Sciatic nerve (tissue), 2 donors: Measurements from ENCODE around the gene RBFOX2. TPM values are rescaled to one million over a fixed set of nuclear protein-coding genes. Genes with fewer than 3 reads are reported as not detected.

ENCODE experiments used
- ATAC-seq: fragments of 200-7000 bp; cut with Tn5 transposase; one replicate; pipeline ENCODE4 v1.9.1; 2020; ENCODE audit warnings: mild to moderate bottlenecking, moderate library complexity
- DNase-seq: peaks from one replicate; pipeline ENCODE4 v3.0.0-alpha.2; 2020; ENCODE audit warnings: low spot score
- intact Hi-C: fragments of 100-400 bp; cut with DNase I; formaldehyde crosslinking; loops from one replicate; pipeline ENCODE4 v1.14.2; 2022
- total RNA-seq: library from RNA; stranded (reverse); fragmentation: NEBNext Ultra II Directional; extraction: Animal tissue kit (Norgen Biotek cat#: 25700); gene quantifications from one replicate; pipeline ENCODE4 v1.2.1, GENCODE V29; 2021
- donor health status: DM: no; HTN: no; CAD: no.
- donor health status: DM: no; HTN: no; CAD: no.

The RBFOX2 gene
- total RNA-seq, 1 donor from 2014 or later: 77.7 TPM

GRCh38 chr22:35986088-35986487 is 42.5 kb downstream of the RBFOX2 start:
- DNase-seq: no peak
- intact Hi-C loops: no loop called here
- no peak for ATAC-seq

- intact Hi-C loops: no loop called here
- ATAC-seq: no peak
- no peak for DNase-seq
Observed at GRCh38 chr22:35985371-35985770, 43.3 kb downstream of the RBFOX2 start.

GRCh38 chr22:35984183-35985175 is 44.1 kb downstream of the RBFOX2 start:
- ATAC-seq: no peak
- DNase-seq: no peak
- intact Hi-C loops: no loop called here

- ATAC-seq (no peak), DNase-seq (no peak)
- intact Hi-C loops: no loop called here
Observed at GRCh38 chr22:35981900-35982299, 46.7 kb downstream of the RBFOX2 start.

- ATAC-seq (no peak), DNase-seq (no peak)
- intact Hi-C loops: no loop called here
Observed at GRCh38 chr22:35978889-35979288, 49.7 kb downstream of the RBFOX2 start.

- intact Hi-C loops: no loop called here
- ATAC-seq: no peak
Observed at GRCh38 chr22:35978201-35978600, 50.4 kb downstream of the RBFOX2 start.

GRCh38 chr22:35977136-35977535 is 51.5 kb downstream of the RBFOX2 start:
- intact Hi-C loops: no loop called here
- ATAC-seq (no peak), DNase-seq (no peak)

More at GRCh38 chr22:35978201-35978600, 50.4 kb downstream of the RBFOX2 start:
- DNase-seq: no peak

GRCh38 chr22:35973388-35973787 is 55.2 kb downstream of the RBFOX2 start:
- DNase-seq (no peak), ATAC-seq (no peak)
- intact Hi-C loops: no loop called here

GRCh38 chr22:35972559-35972958 is 56.1 kb downstream of the RBFOX2 start:
- no peak for DNase-seq
- ATAC-seq: no peak
- intact Hi-C loops: no loop called here

GRCh38 chr22:35971456-35972119 is 57.0 kb downstream of the RBFOX2 start:
- DNase-seq: no peak
- intact Hi-C loops: no loop called here
- ATAC-seq: peak; percentile 96

GRCh38 chr22:35970616-35971455 is 57.8 kb downstream of the RBFOX2 start:
- intact Hi-C loops: no loop called here
- no peak for ATAC-seq
- no peak for DNase-seq

GRCh38 chr22:35967046-35967397 is 61.6 kb downstream of the RBFOX2 start:
- ATAC-seq: no peak
- intact Hi-C loops: no loop called here
- DNase-seq: no peak

- DNase-seq (no peak), ATAC-seq (no peak)
- intact Hi-C loops: no loop called here
Observed at GRCh38 chr22:35966314-35967045, 62.1 kb downstream of the RBFOX2 start.

GRCh38 chr22:35963237-35963810 is 65.3 kb downstream of the RBFOX2 start:
- ATAC-seq (no peak), DNase-seq (no peak)
- intact Hi-C loops: no loop called here

GRCh38 chr22:35961480-35962295 is 66.9 kb downstream of the RBFOX2 start:
- ATAC-seq: peak; percentile 94
- no peak for DNase-seq
- intact Hi-C loops: no loop called here

GRCh38 chr22:35960854-35961253 is 67.8 kb downstream of the RBFOX2 start:
- ATAC-seq (no peak), DNase-seq (no peak)
- intact Hi-C loops: no loop called here

GRCh38 chr22:35959121-35959800 is 69.4 kb downstream of the RBFOX2 start:
- ATAC-seq: no peak
- intact Hi-C loops: no loop called here
- no peak for DNase-seq
